ENCODE measurements around the gene MBTD1.

The MBTD1 gene

DNA sequence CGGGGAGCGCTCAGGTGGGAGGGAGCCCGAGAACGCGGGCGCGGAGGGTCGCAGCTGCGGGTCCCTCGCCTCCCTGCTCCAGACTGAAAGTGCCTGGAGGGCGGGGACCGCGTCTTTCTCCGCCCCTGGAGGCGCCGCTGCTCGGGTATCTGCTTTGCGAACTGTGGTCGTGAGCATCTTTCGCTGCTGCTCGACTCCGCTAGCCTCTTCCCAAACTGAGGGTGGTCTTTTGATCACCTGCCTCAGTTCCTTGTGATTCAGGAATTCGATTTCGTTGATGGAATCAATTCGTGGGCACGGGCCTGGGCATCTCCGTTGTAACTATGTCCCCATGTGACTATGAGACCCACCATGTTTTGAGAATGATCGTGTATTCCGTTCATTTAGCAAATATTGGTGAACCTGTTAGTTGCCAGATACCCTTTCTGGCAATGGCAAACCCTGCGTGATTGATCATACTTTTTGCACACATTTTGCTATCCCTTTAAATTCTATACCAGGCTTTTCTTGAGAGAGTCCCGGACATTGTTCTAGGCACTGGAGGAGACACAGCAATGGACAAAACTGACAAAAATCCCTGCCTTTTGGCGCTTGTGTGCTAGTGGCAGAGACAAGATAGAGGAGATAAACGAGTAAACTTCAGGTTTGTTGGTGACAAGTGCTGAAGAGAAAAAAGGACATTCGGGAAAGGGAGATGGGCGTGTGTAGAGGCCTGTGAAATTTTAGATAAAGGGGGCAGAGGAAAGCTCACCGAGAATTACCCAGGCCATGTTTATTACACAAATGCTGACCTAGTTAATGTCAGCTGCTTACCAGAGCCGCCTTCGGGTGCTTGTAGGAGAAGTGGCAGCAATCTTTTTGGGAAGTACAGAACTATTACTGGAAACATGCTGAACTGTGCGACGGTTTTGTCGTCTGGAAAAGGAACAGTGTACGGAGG is 1.4 kb upstream of the MBTD1 start:
- TF ChIP-seq, protein P1, sequence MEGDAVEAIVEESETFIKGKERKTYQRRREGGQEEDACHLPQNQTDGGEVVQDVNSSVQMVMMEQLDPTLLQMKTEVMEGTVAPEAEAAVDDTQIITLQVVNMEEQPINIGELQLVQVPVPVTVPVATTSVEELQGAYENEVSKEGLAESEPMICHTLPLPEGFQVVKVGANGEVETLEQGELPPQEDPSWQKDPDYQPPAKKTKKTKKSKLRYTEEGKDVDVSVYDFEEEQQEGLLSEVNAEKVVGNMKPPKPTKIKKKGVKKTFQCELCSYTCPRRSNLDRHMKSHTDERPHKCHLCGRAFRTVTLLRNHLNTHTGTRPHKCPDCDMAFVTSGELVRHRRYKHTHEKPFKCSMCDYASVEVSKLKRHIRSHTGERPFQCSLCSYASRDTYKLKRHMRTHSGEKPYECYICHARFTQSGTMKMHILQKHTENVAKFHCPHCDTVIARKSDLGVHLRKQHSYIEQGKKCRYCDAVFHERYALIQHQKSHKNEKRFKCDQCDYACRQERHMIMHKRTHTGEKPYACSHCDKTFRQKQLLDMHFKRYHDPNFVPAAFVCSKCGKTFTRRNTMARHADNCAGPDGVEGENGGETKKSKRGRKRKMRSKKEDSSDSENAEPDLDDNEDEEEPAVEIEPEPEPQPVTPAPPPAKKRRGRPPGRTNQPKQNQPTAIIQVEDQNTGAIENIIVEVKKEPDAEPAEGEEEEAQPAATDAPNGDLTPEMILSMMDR (IDR thresholded peaks at IDR 0.05): no peak
- peak overlapping the region; percentile 93 to 97 for H3K27ac ChIP-seq
- no peak for DNase-seq (ENCODE audit: low spot score)

GRCh38 chr17:51260237-51261023 is 581 bp upstream of the MBTD1 start, which contains the start of gene UTP18:
TSS of gene UTP18 (plus strand) at chr17:51260546. CDS start at chr17:51260585, 39 bp downstream.
- Histone ChIP-seq H3K4me3 (peak within 1 kb of the TSS; percentile 86), H3K27ac (peak within 1 kb of the TSS; percentile 93 to 97)
- TF ChIP-seq, protein P1 (IDR thresholded peaks at IDR 0.05): no peak
- DNase-seq (ENCODE audit: low spot score): peak; percentile 97

More for the DNA sequence above, 1.4 kb upstream of the MBTD1 start:
- peak overlapping the region; percentile 86 for H3K4me3 ChIP-seq

GRCh38 chr17:51258756-51259563 is 889 bp downstream of the MBTD1 start:
- Histone ChIP-seq H3K27ac (peak overlapping the region; percentile 93 to 97), H3K4me3 (peak overlapping the region; percentile 86)
- TF ChIP-seq, protein P1 (IDR thresholded peaks at IDR 0.05): no peak
- no peak for DNase-seq (ENCODE audit: low spot score)

GRCh38 chr17:51257150-51258081 is 2.4 kb downstream of the MBTD1 start:
- no peak overlapping the region for H3K27ac ChIP-seq
- TF ChIP-seq, protein P1 (IDR thresholded peaks at IDR 0.05): no peak
- H3K4me3 ChIP-seq: no peak overlapping the region
- no peak for DNase-seq (ENCODE audit: low spot score)

- TF ChIP-seq, protein P1 (IDR thresholded peaks at IDR 0.05): no peak
- H3K27ac ChIP-seq: no peak overlapping the region
- DNase-seq (ENCODE audit: low spot score): no peak
- no peak overlapping the region for H3K4me3 ChIP-seq
Measured at GRCh38 chr17:51256101-51256500, 3.7 kb downstream of the MBTD1 start.
